Activated CD8-positive, alpha-beta memory T cell treated with anti-CD3 and anti-CD28 coated beads, Interleukin-2, amount 10 ng/mL, durations not matched to agents 7 days and 5 days (primary cell): Measurements from ENCODE around the gene LEMD2. TPM values are rescaled to one million over a fixed set of nuclear protein-coding genes. Genes with fewer than 3 reads are reported as not detected.
A peak's percentile ranks its signal among the peaks of the same experiment; 100 is the strongest.

Experiments
- ATAC-seq: fragments of 150-1000 bp; cut with Tn5 transposase; one replicate; pipeline ENCODE4 v1.10.0; 2021; ENCODE audit warnings: moderate library complexity
- CTCF ChIA-PET: fragments of 350-600 bp; sonication (Branson Sonifier 250); formaldehyde crosslinking; loops from one replicate; lab custom pipeline; 2021; ENCODE audit warnings: antibody characterized with exemption; lab: Charles Lee
- DNase-seq: peaks from one replicate; pipeline ENCODE4 v3.0.0-alpha.2; 2020
- H3K27ac Mint-ChIP-seq: one replicate; pipeline ENCODE4 v1.8.0; 2021; ENCODE audit warnings: mild to moderate bottlenecking, mixed read lengths
- H3K27me3 Mint-ChIP-seq: one replicate; pipeline ENCODE4 v1.8.0; 2021; ENCODE audit warnings: mixed read lengths
- H3K36me3 Mint-ChIP-seq: one replicate; pipeline ENCODE4 v1.8.0; 2021; ENCODE audit warnings: mild to moderate bottlenecking, mixed read lengths
- H3K4me1 Mint-ChIP-seq: one replicate; pipeline ENCODE4 v1.8.0; 2021; ENCODE audit warnings: mixed read lengths
- H3K4me3 Mint-ChIP-seq: one replicate; pipeline ENCODE4 v1.8.0; 2021; ENCODE audit warnings: mild to moderate bottlenecking, moderate library complexity, mixed read lengths
- H3K9me3 Mint-ChIP-seq: one replicate; pipeline ENCODE4 v1.8.0; 2022; ENCODE audit warnings: low read depth, mixed read lengths
- total RNA-seq, 2 experiments: library from RNA; stranded (reverse); gene quantifications; one replicate each; pipeline ENCODE4 v1.2.3, GENCODE V29; 2021

LEMD2 gene
- total RNA-seq, 2 experiments from 2014 or later, result 64.9 to 80.3 TPM

DNA sequence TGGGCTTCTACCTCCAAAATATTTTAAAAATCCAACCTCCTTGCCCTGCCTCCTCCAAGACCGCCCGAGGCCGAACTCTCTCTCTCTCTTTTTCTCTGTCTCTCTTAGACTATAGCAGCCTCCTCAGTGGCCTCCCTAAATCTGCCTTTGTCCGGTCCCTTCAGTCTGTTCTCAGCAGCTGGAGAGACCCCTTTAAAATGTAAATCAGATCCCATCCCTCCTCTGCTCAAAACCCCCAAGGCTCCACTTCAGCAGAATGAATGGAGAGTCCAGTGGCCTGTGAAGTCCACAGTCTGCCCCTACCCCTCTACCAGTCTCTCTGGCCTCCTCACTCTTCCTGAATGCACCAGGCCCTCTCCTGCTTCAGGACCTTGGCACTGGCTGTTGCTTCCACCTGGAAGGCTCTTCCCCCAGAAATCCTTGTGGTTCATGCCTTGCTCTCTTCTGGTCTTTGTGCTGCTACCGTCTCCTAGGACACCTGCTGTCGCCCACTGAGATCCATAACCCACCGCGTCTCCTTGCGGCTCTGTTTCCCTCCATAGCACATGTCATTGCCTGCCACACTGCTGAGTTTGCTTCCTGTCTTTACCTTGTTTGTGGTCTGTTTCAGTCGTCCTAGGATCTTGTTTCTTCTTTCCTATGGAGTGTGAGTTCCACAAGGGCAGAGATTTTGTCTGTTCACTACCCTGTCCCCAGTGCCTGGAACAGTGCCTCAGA, 8.9 kb upstream of the LEMD2 start:
- DNase-seq, result no peak
- no peaks in the 10 kb centered on the region for H3K36me3 Mint-ChIP-seq
- peaks cover 36% of the 10 kb centered on the region for H3K27me3 Mint-ChIP-seq
- CTCF ChIA-PET, result interaction anchor here (2.9 kb wide), 1 partner anchor 27 kb away, joined by 11 read pairs; no protein-coding TSS in a partner anchor
- H3K4me3 Mint-ChIP-seq, result no peak overlapping the region
- no peak overlapping the region for H3K27ac Mint-ChIP-seq
- no peak for ATAC-seq
- no peaks in the 10 kb centered on the region for H3K9me3 Mint-ChIP-seq
- peaks cover 3% of the 10 kb centered on the region for H3K4me1 Mint-ChIP-seq

DNA sequence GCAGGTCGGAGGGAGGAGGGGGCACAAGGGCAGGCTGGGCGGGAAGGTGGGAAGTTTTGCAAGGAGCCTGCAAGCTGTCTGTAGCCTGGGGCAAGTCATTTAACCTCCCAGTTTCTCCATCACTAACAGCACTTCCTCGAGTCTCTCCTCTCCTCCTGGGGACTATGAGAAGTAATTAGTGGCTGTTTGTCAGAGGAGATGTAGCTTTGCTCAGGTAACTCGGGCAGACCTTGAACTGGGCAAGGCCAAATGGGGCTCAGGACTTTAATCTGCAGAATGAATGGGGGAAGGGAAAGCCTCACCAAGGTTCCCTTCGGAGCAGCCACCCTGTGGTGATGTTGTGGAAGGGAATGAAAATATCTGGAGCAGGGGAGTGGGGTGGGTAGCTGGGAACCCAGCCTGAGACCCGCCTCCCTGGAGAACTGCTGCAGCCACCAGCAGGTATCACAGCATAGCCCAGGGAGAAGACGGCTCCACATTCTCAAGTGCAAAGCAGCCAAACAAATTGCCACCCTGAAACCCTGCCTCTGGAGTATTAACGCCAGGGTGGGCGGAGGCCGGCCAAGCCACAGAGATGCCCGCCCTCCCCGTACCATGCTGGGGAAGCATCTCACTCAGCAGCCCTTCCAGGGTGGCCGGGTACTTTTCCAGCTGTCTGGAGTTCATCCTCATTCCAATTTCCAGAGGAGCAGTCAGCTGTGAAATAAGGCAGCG, 6.1 kb upstream of the LEMD2 start:
- Mint-ChIP-seq H3K9me3 (no peaks in the 10 kb centered on the region), H3K4me3 (no peak overlapping the region), H3K36me3 (no peaks in the 10 kb centered on the region), H3K4me1 (peaks cover 6% of the 10 kb centered on the region), H3K27ac (no peak overlapping the region), H3K27me3 (peaks cover 32% of the 10 kb centered on the region)
- DNase-seq, result no peak
- ATAC-seq, result no peak
- CTCF ChIA-PET, result no interaction called here

DNA sequence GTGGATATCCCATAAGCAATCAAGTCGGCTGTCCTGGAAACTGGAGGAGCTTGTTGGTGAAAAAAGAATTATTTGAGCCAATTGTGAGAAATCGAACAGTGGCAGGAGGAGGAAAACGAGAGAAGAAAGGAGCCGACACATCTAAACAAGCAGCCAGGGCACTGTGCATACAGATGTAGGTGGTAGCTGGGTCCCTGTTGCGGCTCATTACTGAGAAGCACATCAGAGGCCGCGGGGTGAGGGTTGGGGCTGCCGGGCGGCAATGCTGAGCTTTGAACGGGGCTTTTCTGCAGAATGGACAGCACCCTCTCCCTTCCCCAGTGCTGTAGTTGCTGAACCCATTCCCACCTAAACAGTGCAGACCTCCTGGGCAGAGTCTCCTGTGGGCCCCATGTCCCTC, 4.1 kb upstream of the LEMD2 start:
- Mint-ChIP-seq H3K9me3 (no peaks in the 10 kb centered on the region), H3K4me3 (no peak overlapping the region), H3K4me1 (peaks cover 14% of the 10 kb centered on the region), H3K27me3 (peaks cover 17% of the 10 kb centered on the region), H3K27ac (no peak overlapping the region), H3K36me3 (peaks cover under 1% of the 10 kb centered on the region)
- DNase-seq (no peak), ATAC-seq (no peak)
- CTCF ChIA-PET, result no interaction called here

DNA sequence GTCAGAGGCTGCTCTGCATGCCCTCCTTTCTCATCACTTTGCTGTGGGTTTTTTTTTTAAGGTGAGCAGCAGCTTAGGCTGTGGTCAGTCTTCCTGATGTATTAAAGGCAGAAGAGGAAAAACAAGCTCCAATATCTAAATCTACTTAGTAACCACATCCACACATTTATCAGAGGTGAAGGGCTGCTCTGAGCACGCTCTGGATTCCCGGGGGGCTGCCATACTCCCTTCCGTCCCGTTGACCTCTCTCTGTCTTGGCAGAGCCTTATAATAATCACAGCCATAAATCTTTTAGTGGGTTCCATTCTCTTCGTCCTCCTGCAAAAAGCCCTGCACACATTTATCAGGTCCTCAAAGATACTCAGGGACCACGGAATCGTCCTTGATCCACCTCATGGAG, 2.7 kb upstream of the LEMD2 start:
- no peak overlapping the region for H3K27ac Mint-ChIP-seq
- ATAC-seq, result no peak
- no peak overlapping the region for H3K4me3 Mint-ChIP-seq
- peaks cover 25% of the 10 kb centered on the region for H3K4me1 Mint-ChIP-seq
- H3K36me3 Mint-ChIP-seq, result peaks cover 6% of the 10 kb centered on the region
- CTCF ChIA-PET, result no interaction called here
- peaks cover 10% of the 10 kb centered on the region for H3K27me3 Mint-ChIP-seq
- no peak for DNase-seq
- H3K9me3 Mint-ChIP-seq, result no peaks in the 10 kb centered on the region

DNA sequence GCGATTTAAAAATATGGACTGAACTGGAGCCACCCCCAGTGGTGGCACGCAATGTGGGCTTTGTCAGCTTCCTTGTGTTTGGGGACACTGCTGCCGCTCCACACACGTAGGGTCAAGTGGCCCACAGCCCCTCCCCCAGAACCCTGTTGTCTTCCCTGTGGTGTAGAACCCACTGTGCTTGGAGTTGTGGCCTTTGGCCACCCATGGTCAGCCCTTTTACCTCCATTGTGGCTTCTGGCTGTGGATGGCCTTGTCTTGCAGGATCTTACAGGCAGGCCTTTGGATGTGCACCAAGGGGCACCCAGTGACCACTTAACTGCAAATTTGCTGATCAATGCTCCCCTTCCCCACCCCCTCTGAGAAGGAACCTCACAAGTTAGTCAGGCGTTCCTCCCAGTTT, 2.0 kb upstream of the LEMD2 start:
- CTCF ChIA-PET, result no interaction called here
- Mint-ChIP-seq H3K9me3 (no peaks in the 10 kb centered on the region), H3K36me3 (peaks cover 13% of the 10 kb centered on the region), H3K4me1 (peaks cover 33% of the 10 kb centered on the region), H3K4me3 (no peak overlapping the region), H3K27me3 (peaks cover 10% of the 10 kb centered on the region), H3K27ac (no peak overlapping the region)
- ATAC-seq, result no peak
- no peak for DNase-seq

DNA sequence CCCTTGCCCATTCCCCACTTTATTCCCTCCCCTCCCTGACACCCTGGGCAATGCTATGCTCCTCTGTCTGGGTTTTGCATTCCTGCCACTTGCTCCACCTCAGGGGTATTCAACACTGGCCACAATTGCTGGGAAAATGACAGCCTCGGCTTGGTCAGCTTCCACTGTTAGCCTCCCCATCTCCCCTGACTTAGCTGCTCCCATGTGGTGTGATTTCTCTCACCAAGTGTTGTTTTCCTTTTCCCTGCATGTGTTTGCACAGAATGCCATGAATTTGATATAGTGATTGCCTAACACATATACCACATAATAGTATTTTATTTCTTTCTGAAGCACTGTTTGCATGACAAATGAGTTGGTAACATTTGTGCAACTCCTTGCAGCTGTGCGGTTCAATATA, 1.4 kb upstream of the LEMD2 start:
- H3K4me1 Mint-ChIP-seq, result peaks cover 38% of the 10 kb centered on the region
- ATAC-seq (no peak), DNase-seq (no peak)
- no peak overlapping the region for H3K27ac Mint-ChIP-seq
- CTCF ChIA-PET, result no interaction called here
- peak overlapping the region; percentile 21 for H3K4me3 Mint-ChIP-seq
- no peaks in the 10 kb centered on the region for H3K9me3 Mint-ChIP-seq
- peaks cover 10% of the 10 kb centered on the region for H3K27me3 Mint-ChIP-seq
- peaks cover 14% of the 10 kb centered on the region for H3K36me3 Mint-ChIP-seq

DNA sequence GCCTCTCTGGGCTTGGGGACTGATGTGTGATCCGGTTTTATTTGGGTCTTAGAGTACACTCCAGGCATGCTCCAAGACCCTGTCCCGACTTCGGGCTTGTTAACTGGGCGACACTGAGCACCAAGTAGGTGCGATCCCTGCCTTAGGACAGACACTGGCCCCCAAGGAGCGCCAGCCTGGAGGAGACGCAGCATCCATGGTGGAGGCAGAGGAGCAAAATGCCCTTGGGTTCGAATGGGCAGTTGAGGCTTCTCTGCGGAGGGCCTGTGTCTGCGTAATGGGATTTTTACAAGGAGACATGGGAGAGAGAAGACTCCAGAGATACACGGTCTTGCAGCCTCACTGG, 593 bp upstream of the LEMD2 start:
- Mint-ChIP-seq H3K27me3 (peaks cover 10% of the 10 kb centered on the region), H3K9me3 (no peaks in the 10 kb centered on the region), H3K4me3 (peak overlapping the region; percentile 67), H3K4me1 (peaks cover 45% of the 10 kb centered on the region), H3K27ac (peak overlapping the region; percentile 77), H3K36me3 (peaks cover 16% of the 10 kb centered on the region)
- no peak for DNase-seq
- CTCF ChIA-PET, result interaction anchor here (0.8 to 1.7 kb wide), 2 partner anchors 10 to 80 kb away, joined by 4 read pairs; no protein-coding TSS in a partner anchor
- no peak for ATAC-seq

DNA sequence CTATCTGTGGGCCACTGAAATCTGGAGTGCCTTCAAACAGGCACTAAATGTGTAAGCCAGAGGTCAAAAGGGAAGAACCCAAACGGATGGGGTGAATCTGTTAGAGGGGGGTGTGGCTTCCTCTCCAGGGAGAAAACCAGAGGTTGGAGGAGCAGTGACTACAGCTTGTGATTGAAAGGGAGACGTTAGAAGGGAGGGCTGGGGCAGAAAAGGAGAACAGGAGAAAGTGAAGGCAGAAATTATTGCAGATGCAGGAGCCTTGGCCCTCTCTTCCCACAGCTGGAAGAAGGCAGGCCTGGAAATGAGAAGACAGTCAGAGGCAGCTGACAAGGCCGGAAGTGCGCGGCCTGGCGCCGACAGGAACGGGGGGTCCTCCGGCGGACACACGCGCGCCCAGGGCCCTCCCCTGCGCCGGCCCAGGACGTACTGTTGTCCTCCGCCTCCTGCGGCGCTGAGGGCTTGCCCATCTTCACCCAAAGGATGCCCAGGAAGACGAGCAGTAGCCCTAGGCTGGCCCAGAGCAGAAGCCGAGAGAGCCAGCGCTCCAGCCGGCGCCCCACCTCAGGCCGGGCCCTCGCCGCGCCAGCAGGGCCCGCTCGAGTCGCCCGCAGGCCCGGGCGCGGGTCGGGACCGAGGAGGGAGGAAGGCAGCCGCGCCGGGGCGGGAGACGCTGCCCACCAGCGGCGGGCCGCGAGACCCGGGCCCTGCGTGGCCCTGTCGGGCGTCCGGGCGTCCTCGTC, 806 bp downstream of the LEMD2 start:
- DNase-seq (peak; percentile 80), ATAC-seq (peak; percentile 62)
- peaks cover 3% of the 10 kb centered on the region for H3K27me3 Mint-ChIP-seq
- CTCF ChIA-PET, result interaction anchor here (0.7 to 3.5 kb wide), 11 partner anchors 9 to 366 kb away, joined by 3 to 16 read pairs (median 4); partner anchors contain the start of gene UQCC2
- H3K4me3 Mint-ChIP-seq, result peak overlapping the region; percentile 89
- H3K27ac Mint-ChIP-seq, result peak overlapping the region; percentile 90
- peaks cover 26% of the 10 kb centered on the region for H3K36me3 Mint-ChIP-seq
- no peaks in the 10 kb centered on the region for H3K9me3 Mint-ChIP-seq
- H3K4me1 Mint-ChIP-seq, result peaks cover 45% of the 10 kb centered on the region

DNA sequence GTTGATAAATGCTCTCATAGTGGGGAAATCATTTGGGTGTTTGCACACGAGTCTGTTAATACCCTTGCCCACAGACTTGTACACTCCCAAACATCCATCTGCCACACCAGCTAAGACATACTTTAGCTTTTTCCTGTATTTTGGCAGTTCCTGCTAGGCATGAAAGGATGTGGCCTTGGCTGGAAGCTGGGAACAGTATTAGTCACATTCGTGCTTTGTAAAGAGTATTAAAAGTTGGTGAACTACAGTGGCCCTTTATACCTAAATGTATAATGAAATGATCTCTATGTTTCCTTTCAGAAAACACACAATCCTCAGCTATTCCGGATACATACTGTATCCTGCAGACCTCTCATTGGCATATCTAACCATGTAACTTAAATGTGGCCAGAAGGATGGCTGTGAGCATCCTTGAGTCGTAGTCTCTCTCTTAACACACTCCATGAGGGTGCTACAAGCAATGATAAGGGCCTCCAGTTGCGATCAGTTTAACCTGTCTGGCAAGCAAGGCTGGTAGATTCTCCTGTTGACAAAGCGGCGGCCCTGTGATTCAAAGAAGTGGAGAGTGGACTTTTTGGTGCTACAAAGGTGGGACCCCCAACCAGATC, 1.5 kb downstream of the LEMD2 start:
- Mint-ChIP-seq H3K27me3 (no peaks in the 10 kb centered on the region), H3K4me1 (peaks cover 45% of the 10 kb centered on the region)

DNA sequence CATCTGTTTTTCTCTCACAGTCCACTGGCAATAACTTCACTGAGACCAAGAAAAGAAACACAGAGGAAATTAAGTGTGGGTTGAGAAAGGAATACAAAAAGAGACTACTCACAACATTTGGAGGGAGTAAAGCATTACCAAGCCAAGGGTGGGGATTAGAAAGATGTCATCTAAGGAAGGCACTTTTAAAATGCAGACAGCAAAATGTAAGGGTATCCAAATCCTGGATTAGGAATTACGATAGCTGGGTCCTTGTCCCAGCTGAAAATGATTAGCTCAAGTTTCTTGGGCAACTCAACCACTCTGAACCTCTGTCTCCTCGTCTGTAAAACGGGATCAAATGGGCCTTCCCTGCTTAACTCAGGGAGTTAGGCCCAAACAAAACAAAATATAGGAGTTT, 2.2 kb downstream of the LEMD2 start:
- H3K27ac Mint-ChIP-seq, result no peak overlapping the region
- CTCF ChIA-PET, result interaction anchor here (1.4 to 3.5 kb wide), 4 partner anchors 15 to 128 kb away, joined by 3 to 16 read pairs (median 4); no protein-coding TSS in a partner anchor
- H3K27me3 Mint-ChIP-seq, result no peaks in the 10 kb centered on the region
- H3K4me1 Mint-ChIP-seq, result peaks cover 48% of the 10 kb centered on the region
- DNase-seq, result no peak
- no peak for ATAC-seq
- H3K9me3 Mint-ChIP-seq, result no peaks in the 10 kb centered on the region
- peaks cover 32% of the 10 kb centered on the region for H3K36me3 Mint-ChIP-seq
- peak overlapping the region; percentile 17 for H3K4me3 Mint-ChIP-seq

More for the DNA sequence above, 1.5 kb downstream of the LEMD2 start:
- Mint-ChIP-seq H3K4me3 (peak overlapping the region; percentile 89), H3K9me3 (no peaks in the 10 kb centered on the region), H3K36me3 (peaks cover 26% of the 10 kb centered on the region), H3K27ac (peak overlapping the region; percentile 90)
- no peak for ATAC-seq
- DNase-seq, result no peak
- CTCF ChIA-PET, result interaction anchor here (1.1 to 3.5 kb wide), 10 partner anchors 8 to 240 kb away, joined by 3 to 16 read pairs (median 4); partner anchors contain the start of gene UQCC2

DNA sequence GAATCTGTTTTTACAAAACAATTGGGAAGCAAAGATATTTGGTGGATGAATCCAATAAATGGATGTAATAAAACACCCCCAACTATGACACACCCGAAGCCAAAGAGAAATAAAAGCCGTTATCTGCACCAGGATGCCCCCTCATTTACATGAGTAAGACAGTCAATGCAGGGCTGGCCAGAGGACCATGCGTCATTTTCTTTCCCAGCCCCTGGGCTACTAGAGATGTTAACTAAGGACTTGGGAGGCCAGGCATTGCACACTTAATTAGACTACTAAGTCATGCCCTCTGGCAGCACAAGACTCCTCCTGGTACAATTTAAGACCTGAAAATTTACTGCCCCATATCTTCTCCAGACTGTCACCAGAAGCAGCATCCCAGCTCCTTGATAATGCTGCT, 3.2 kb downstream of the LEMD2 start:
- peaks cover 48% of the 10 kb centered on the region for H3K4me1 Mint-ChIP-seq
- CTCF ChIA-PET, result interaction anchor here (1.1 to 3.5 kb wide), 5 partner anchors 11 to 242 kb away, joined by 3 to 16 read pairs (median 4); partner anchors contain the start of gene UQCC2
- no peaks in the 10 kb centered on the region for H3K27me3 Mint-ChIP-seq
- H3K9me3 Mint-ChIP-seq, result no peaks in the 10 kb centered on the region
- peaks cover 33% of the 10 kb centered on the region for H3K36me3 Mint-ChIP-seq
- peak overlapping the region; percentile 21 for H3K27ac Mint-ChIP-seq
- ATAC-seq (no peak), DNase-seq (no peak)
- no peak overlapping the region for H3K4me3 Mint-ChIP-seq

DNA sequence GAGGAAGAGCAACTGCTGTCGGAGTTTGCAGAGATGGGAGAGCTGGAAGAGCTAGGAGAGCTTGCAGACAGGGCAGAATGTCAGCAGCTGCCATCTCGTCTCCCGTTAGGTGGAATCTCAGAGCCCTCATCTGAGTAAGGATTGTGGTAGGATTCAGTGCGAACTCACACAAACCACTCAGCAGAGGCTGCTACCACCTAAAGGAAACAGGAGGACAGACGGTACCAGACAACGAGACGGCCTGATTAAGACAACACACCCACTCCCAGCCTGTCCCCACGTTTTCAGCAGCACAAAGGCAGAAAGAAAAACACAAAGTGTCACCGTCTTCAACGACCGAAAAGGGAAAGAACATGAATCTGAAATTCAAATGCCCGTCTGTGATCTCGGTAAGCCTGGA, 4.1 kb downstream of the LEMD2 start:
- CTCF ChIA-PET, result interaction anchor here (1.2 to 1.7 kb wide), 3 partner anchors 10 to 73 kb away, joined by 3 to 5 read pairs (median 3); partner anchors contain the start of gene UQCC2
- no peak overlapping the region for H3K4me3 Mint-ChIP-seq
- peaks cover 45% of the 10 kb centered on the region for H3K4me1 Mint-ChIP-seq
- ATAC-seq (no peak), DNase-seq (no peak)
- peaks cover 41% of the 10 kb centered on the region for H3K36me3 Mint-ChIP-seq
- no peaks in the 10 kb centered on the region for H3K27me3 Mint-ChIP-seq
- no peak overlapping the region for H3K27ac Mint-ChIP-seq
- H3K9me3 Mint-ChIP-seq, result no peaks in the 10 kb centered on the region
